GM18526 (cell line): ENCODE measurements around the gene VPS45.

Source experiments
- POLR2A ChIP-seq: IDR thresholded peaks from 3 replicates; pipeline ENCODE4 v1.6.1; 2011; ENCODE audit not compliant: insufficient read length; ENCODE audit errors: extremely low read depth

Gene VPS45

GRCh38 chr1:150161747-150162581, 94.4 kb downstream of the VPS45 start:
- TF ChIP-seq POLR2A, result no peak

- no peak for TF ChIP-seq POLR2A
Measured at GRCh38 chr1:150162582-150162861, 94.9 kb downstream of the VPS45 start.

- peak; percentile 57 for TF ChIP-seq POLR2A
Measured at GRCh38 chr1:150162862-150163706, 95.5 kb downstream of the VPS45 start.

- TF ChIP-seq POLR2A, result no peak
Measured at GRCh38 chr1:150164224-150164623, 96.6 kb downstream of the VPS45 start.

GRCh38 chr1:150164779-150165178, 97.2 kb downstream of the VPS45 start:
- peak; percentile 6 for TF ChIP-seq POLR2A

- no peak for TF ChIP-seq POLR2A
Measured at GRCh38 chr1:150165622-150166612, 98.3 kb downstream of the VPS45 start.

- no peak for TF ChIP-seq POLR2A
Measured at GRCh38 chr1:150168960-150169601, 101.5 kb downstream of the VPS45 start.

- TF ChIP-seq POLR2A, result no peak
Measured at GRCh38 chr1:150171801-150172200, 104.2 kb downstream of the VPS45 start.

GRCh38 chr1:150173141-150173585, 105.6 kb downstream of the VPS45 start:
- TF ChIP-seq POLR2A, result no peak

- no peak for TF ChIP-seq POLR2A
Measured at GRCh38 chr1:150176593-150176992, 109.0 kb downstream of the VPS45 start.

- no peak for TF ChIP-seq POLR2A
Measured at GRCh38 chr1:150178548-150178947, 111.0 kb downstream of the VPS45 start.

- TF ChIP-seq POLR2A, result no peak
Measured at GRCh38 chr1:150179867-150180266, 112.3 kb downstream of the VPS45 start.

- TF ChIP-seq POLR2A, result no peak
Measured at GRCh38 chr1:150180474-150180873, 112.9 kb downstream of the VPS45 start.

- TF ChIP-seq POLR2A, result no peak
Measured at GRCh38 chr1:150182247-150182646, 114.7 kb downstream of the VPS45 start.

GRCh38 chr1:150183061-150183460, 115.5 kb downstream of the VPS45 start:
- no peak for TF ChIP-seq POLR2A

- no peak for TF ChIP-seq POLR2A
Measured at GRCh38 chr1:150185481-150185880, 117.9 kb downstream of the VPS45 start.
